Measurements from ENCODE around the gene ABI3BP. TPM values are rescaled to one million over a fixed set of nuclear protein-coding genes. Genes with fewer than 3 reads are reported as not detected.

Gene ABI3BP
- total RNA-seq, 4 donors from 2014 or later: 7.9 to 32.6 (median 17.6) TPM

DNA sequence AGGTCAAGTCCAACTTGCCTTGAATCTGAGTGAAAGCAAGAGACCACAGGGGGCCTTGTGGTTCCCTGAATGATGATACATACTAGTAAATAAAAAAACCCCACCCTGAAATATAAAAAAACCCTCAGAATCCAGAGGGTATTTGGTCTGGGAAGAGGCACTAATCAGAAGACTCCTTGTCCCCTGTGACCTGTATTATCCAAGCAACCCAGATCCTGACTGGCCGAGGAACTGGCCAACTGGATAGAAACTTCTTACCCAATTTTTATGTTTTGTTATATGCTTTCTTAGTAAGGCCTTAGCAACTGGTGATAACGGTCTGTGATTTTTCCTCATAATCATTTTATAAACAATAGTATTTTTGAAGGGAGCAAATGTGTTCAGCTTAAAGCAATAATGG, 17.5 kb downstream of the ABI3BP start:
- TF ChIP-seq POLR2AphosphoS5 (IDR thresholded peaks at IDR 0.05): no peak
- no peak for TF ChIP-seq EP300 (IDR thresholded peaks at IDR 0.05; ENCODE audit: low read depth)
- TF ChIP-seq POLR2A (IDR thresholded peaks at IDR 0.05): no peak
- no peak for TF ChIP-seq CTCF (IDR thresholded peaks at IDR 0.05)
- no peak overlapping the region for H3K27ac ChIP-seq
- in situ Hi-C loops (cut with MboI; ENCODE audit: low pct_ligation_motif_present in 1 of 4, low pct_unique_long_range_greater_than_20kb in 1 of 4, low sequenced_read_pairs in 3 of 4): no loop called here
- peaks cover 0 to 6% (median 2%) of the 10 kb centered on the region in 4 donors for H3K4me1 ChIP-seq
- no peaks in the 10 kb centered on the region for H3K9me3 ChIP-seq
- intact Hi-C loops (cut with DNase I; ENCODE audit: low total_unique reads): no loop called here
- WGBS, 2 donors (ENCODE audit: low coverage in 1 of 2): 61 to 69% methylated on average over 2 of the region's 2 CpGs
- H3K36me3 ChIP-seq: no peaks in the 10 kb centered on the region
- no peak for DNase-seq
- no peak overlapping the region for H3K4me3 ChIP-seq
- H3K27me3 ChIP-seq: no peaks in the 10 kb centered on the region

GRCh38 chr3:100973594-100973993, 19.6 kb downstream of the ABI3BP start:
- no peaks in the 10 kb centered on the region for H3K36me3 ChIP-seq
- 71 to 91% methylated on average over 4 of the region's 4 CpGs for WGBS, 2 donors (ENCODE audit: low coverage in 1 of 2)
- TF ChIP-seq EP300 (IDR thresholded peaks at IDR 0.05; ENCODE audit: low read depth) (no peak), POLR2A (IDR thresholded peaks at IDR 0.05) (no peak), POLR2AphosphoS5 (IDR thresholded peaks at IDR 0.05) (no peak), CTCF (IDR thresholded peaks at IDR 0.05) (no peak)
- in situ Hi-C loops (cut with MboI; ENCODE audit: low pct_ligation_motif_present in 1 of 4, low pct_unique_long_range_greater_than_20kb in 1 of 4, low sequenced_read_pairs in 3 of 4): no loop called here
- no peak overlapping the region for H3K4me3 ChIP-seq
- DNase-seq: no peak
- H3K27ac ChIP-seq: no peak overlapping the region
- intact Hi-C loops (cut with DNase I; ENCODE audit: low total_unique reads): no loop called here
- H3K9me3 ChIP-seq: no peaks in the 10 kb centered on the region
- peaks cover 0 to 6% (median 2%) of the 10 kb centered on the region in 4 donors for H3K4me1 ChIP-seq
- H3K27me3 ChIP-seq: no peaks in the 10 kb centered on the region

GRCh38 chr3:100972867-100973266, 20.4 kb downstream of the ABI3BP start:
- Histone ChIP-seq H3K4me3 (no peak overlapping the region), H3K36me3 (no peaks in the 10 kb centered on the region), H3K27me3 (no peaks in the 10 kb centered on the region), H3K4me1 (peaks cover 0 to 6% (median 2%) of the 10 kb centered on the region in 4 donors), H3K9me3 (no peaks in the 10 kb centered on the region), H3K27ac (no peak overlapping the region)
- intact Hi-C loops (cut with DNase I; ENCODE audit: low total_unique reads): no loop called here
- TF ChIP-seq POLR2A (IDR thresholded peaks at IDR 0.05) (no peak), CTCF (IDR thresholded peaks at IDR 0.05) (no peak), EP300 (IDR thresholded peaks at IDR 0.05; ENCODE audit: low read depth) (no peak), POLR2AphosphoS5 (IDR thresholded peaks at IDR 0.05) (no peak)
- in situ Hi-C loops (cut with MboI; ENCODE audit: low pct_ligation_motif_present in 1 of 4, low pct_unique_long_range_greater_than_20kb in 1 of 4, low sequenced_read_pairs in 3 of 4): no loop called here
- no peak for DNase-seq
- 17 to 41% methylated on average over 1 of the region's 1 CpG for WGBS, 2 donors (ENCODE audit: low coverage in 1 of 2)

DNA sequence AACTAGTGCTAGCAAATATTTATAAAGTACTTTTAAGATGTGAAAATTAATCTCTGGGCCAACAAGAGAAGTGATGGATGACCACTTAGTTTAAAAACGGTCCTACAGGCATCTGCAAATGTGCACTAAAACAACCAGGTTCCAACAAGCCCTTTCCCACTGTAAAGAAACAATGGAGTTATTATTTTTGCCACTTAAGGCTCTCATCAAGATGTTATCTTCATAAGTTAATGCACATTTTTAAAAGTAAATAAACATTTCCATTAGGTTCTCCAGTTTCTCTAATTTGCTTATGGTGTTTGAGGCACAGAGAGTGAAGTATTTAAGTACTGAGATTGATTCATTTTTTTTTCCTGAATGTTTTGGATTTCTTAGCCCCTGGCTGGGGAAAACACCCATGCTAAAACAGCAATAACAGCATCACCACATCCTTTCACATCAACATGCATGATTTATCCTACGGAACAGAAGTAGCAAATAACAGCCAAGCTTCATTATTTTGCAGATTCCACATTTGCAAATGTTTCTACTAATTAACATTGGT, 20.8 kb downstream of the ABI3BP start:
- in situ Hi-C loops (cut with MboI; ENCODE audit: low pct_ligation_motif_present in 1 of 4, low pct_unique_long_range_greater_than_20kb in 1 of 4, low sequenced_read_pairs in 3 of 4) (no loop called here), intact Hi-C loops (cut with DNase I; ENCODE audit: low total_unique reads) (no loop called here)
- no peak overlapping the region for H3K4me3 ChIP-seq
- H3K27ac ChIP-seq: no peak overlapping the region
- no peaks in the 10 kb centered on the region for H3K9me3 ChIP-seq
- WGBS, 2 donors (ENCODE audit: low coverage in 1 of 2): 55 to 65% methylated on average over 2 of the region's 2 CpGs
- peaks cover 0 to 6% (median 2%) of the 10 kb centered on the region in 4 donors for H3K4me1 ChIP-seq
- no peak for DNase-seq
- H3K27me3 ChIP-seq: no peaks in the 10 kb centered on the region
- TF ChIP-seq CTCF (IDR thresholded peaks at IDR 0.05) (no peak), EP300 (IDR thresholded peaks at IDR 0.05; ENCODE audit: low read depth) (no peak), POLR2AphosphoS5 (IDR thresholded peaks at IDR 0.05) (no peak), POLR2A (IDR thresholded peaks at IDR 0.05) (no peak)
- H3K36me3 ChIP-seq: no peaks in the 10 kb centered on the region

All from transverse colon (tissue), 4 donors.